Measurements from ENCODE around the gene IGFBP7.
"Not testable (repeated sequence)": the region's sequence is repeated elsewhere in the genome, so short reads cannot be mapped to it uniquely, and the experiment has no call there.

Gene IGFBP7

GRCh38 chr4:57073559-57073958 lies 36.6 kb downstream of the IGFBP7 start:
- no peak for DNase-seq (ENCODE audit: low spot score)

GRCh38 chr4:57071326-57071725 lies 38.9 kb downstream of the IGFBP7 start:
- DNase-seq (ENCODE audit: low spot score) = peak; percentile 52

- DNase-seq (ENCODE audit: low spot score) = no peak
Observed at GRCh38 chr4:57070461-57070860, 39.7 kb downstream of the IGFBP7 start.

- no peak for DNase-seq (ENCODE audit: low spot score)
Observed at GRCh38 chr4:57068237-57068981, 41.8 kb downstream of the IGFBP7 start.

GRCh38 chr4:57065730-57066482 lies 44.3 kb downstream of the IGFBP7 start:
- no peak for DNase-seq (ENCODE audit: low spot score)

- peak; percentile 74 for DNase-seq (ENCODE audit: low spot score)
Observed at GRCh38 chr4:57064811-57065711, 45.1 kb downstream of the IGFBP7 start.

- no peak for DNase-seq (ENCODE audit: low spot score)
Observed at GRCh38 chr4:57064120-57064519, 46.1 kb downstream of the IGFBP7 start.

- no peak for DNase-seq (ENCODE audit: low spot score)
Observed at GRCh38 chr4:57063518-57063917, 46.7 kb downstream of the IGFBP7 start.

GRCh38 chr4:57061395-57061794 lies 48.8 kb downstream of the IGFBP7 start:
- DNase-seq (ENCODE audit: low spot score) = peak; percentile 72

GRCh38 chr4:57060717-57061067 lies 49.5 kb downstream of the IGFBP7 start:
- not testable (repeated sequence) for DNase-seq (ENCODE audit: low spot score)

GRCh38 chr4:57059890-57060716 lies 50.1 kb downstream of the IGFBP7 start:
- DNase-seq (ENCODE audit: low spot score) = no peak

GRCh38 chr4:57055886-57056285 lies 54.3 kb downstream of the IGFBP7 start:
- no peak for DNase-seq (ENCODE audit: low spot score)

GRCh38 chr4:57053508-57053907 lies 56.7 kb downstream of the IGFBP7 start:
- DNase-seq (ENCODE audit: low spot score) = no peak

- DNase-seq (ENCODE audit: low spot score) = no peak
Observed at GRCh38 chr4:57051524-57051923, 58.7 kb downstream of the IGFBP7 start.

- DNase-seq (ENCODE audit: low spot score) = no peak
Observed at GRCh38 chr4:57051095-57051494, 59.1 kb downstream of the IGFBP7 start.

GRCh38 chr4:57048590-57049304 lies 61.4 kb downstream of the IGFBP7 start:
- DNase-seq (ENCODE audit: low spot score) = no peak

GRCh38 chr4:57047046-57047445 lies 63.1 kb downstream of the IGFBP7 start:
- DNase-seq (ENCODE audit: low spot score) = not testable (repeated sequence)

- peak; percentile 41 for DNase-seq (ENCODE audit: low spot score)
Observed at GRCh38 chr4:57044996-57045395, 65.2 kb downstream of the IGFBP7 start.

- DNase-seq (ENCODE audit: low spot score) = peak; percentile 27
Observed at GRCh38 chr4:57044279-57044678, 65.9 kb downstream of the IGFBP7 start.

- DNase-seq (ENCODE audit: low spot score) = peak; percentile 73
Observed at GRCh38 chr4:57043347-57044251, 66.6 kb downstream of the IGFBP7 start.
